IMR-90 (cell line): ENCODE results near the gene BRD3. TPM values are rescaled to one million over a fixed set of nuclear protein-coding genes. Genes with fewer than 3 reads are reported as not detected.

Source experiments
- ATAC-seq: fragments of 200-7000 bp; cut with Tn5 transposase; 2 replicates; pipeline ENCODE4 v1.9.1; 2020; ENCODE audit warnings: low read depth, mild to moderate bottlenecking, moderate library complexity
- BruUV-seq: library from RNA; stranded (reverse); fragments of 400-500 nt; replicated peaks from 2 replicates; lab custom pipeline; 2021; lab: Mats Ljungman, UMichigan
- CTCF ChIA-PET: fragments of 300-600 bp; formaldehyde crosslinking; extraction: SDS; loops from one replicate; lab custom pipeline; 2021; ENCODE audit warnings: antibody characterized with exemption; lab: Yijun Ruan, JAX
- POLR2A ChIA-PET: fragments of 300-600 bp; sonication (Branson Sonifier 250); formaldehyde crosslinking; loops from one replicate; lab custom pipeline; 2022; ENCODE audit warnings: antibody characterized with exemption; ENCODE audit not compliant: unreplicated experiment; lab: Charles Lee
- DNase-seq: peaks from one replicate; pipeline ENCODE4 v3.0.0; 2013
- H2AFZ ChIP-seq: replicated peaks from 2 replicates; pipeline ENCODE3; 2013; ENCODE audit warnings: low read length, mild to moderate bottlenecking; ENCODE audit not compliant: poor library complexity
- H2AK5ac ChIP-seq: 2 replicates; pipeline ENCODE4 v1.6.1; 2013; ENCODE audit warnings: low read depth, low read length, inconsistent platforms
- H2AK9ac ChIP-seq: replicated peaks from 2 replicates; pipeline ENCODE3; 2013; ENCODE audit warnings: mild to moderate bottlenecking, low read depth, low read length, moderate library complexity; ENCODE audit not compliant: poor library complexity
- H2BK120ac ChIP-seq: 2 replicates; pipeline ENCODE4 v1.6.1; 2013; ENCODE audit warnings: low read depth, low read length, inconsistent platforms
- H2BK15ac ChIP-seq: 3 replicates; pipeline ENCODE4 v1.6.1; 2013; ENCODE audit warnings: low read depth, low read length, inconsistent platforms
- H2BK20ac ChIP-seq: 2 replicates; pipeline ENCODE4 v1.6.1; 2013; ENCODE audit warnings: low read depth, mild to moderate bottlenecking, inconsistent platforms, low read length, moderate library complexity
- H2BK5ac ChIP-seq: 2 replicates; pipeline ENCODE4 v1.6.1; 2013; ENCODE audit warnings: mild to moderate bottlenecking, low read depth, low read length, inconsistent platforms; ENCODE audit not compliant: poor library complexity, severe bottlenecking
- H3K14ac ChIP-seq: replicated peaks from 2 replicates; pipeline ENCODE4 v1.6.1; 2013; ENCODE audit warnings: low read depth, low read length, inconsistent platforms
- H3K18ac ChIP-seq: 2 replicates; pipeline ENCODE4 v1.6.1; 2013; ENCODE audit warnings: low read depth, low read length, control low read depth
- H3K23ac ChIP-seq: 2 replicates; pipeline ENCODE4 v1.6.1; 2013; ENCODE audit warnings: low read depth, low read length, inconsistent platforms
- H3K27ac ChIP-seq: 2 replicates; pipeline ENCODE4 v1.5.1; 2013; ENCODE audit warnings: mild to moderate bottlenecking, control low read depth, low read length; ENCODE audit not compliant: insufficient read depth
- H3K27me3 ChIP-seq: 2 replicates; pipeline ENCODE4 v1.6.1; 2013; ENCODE audit warnings: low read length; ENCODE audit not compliant: control insufficient read depth, insufficient read depth
- H3K36me3 ChIP-seq: 2 replicates; pipeline ENCODE4 v1.6.1; 2013; ENCODE audit warnings: low read length, mixed read lengths; ENCODE audit not compliant: control insufficient read depth, insufficient read depth
- H3K4ac ChIP-seq: 2 replicates; pipeline ENCODE4 v1.6.1; 2013; ENCODE audit warnings: low read depth, low read length, inconsistent platforms
- H3K4me1 ChIP-seq: 2 replicates; pipeline ENCODE4 v1.6.1; 2013; ENCODE audit warnings: low read length, mixed read lengths; ENCODE audit not compliant: control insufficient read depth, insufficient read depth
- H3K4me2 ChIP-seq: 2 replicates; pipeline ENCODE4 v1.6.1; 2013; ENCODE audit warnings: low read depth, mild to moderate bottlenecking, control low read depth, low read length, moderate library complexity
- H3K4me3 ChIP-seq: 2 replicates; pipeline ENCODE4 v1.5.1; 2013; ENCODE audit warnings: low read depth, mild to moderate bottlenecking, control low read depth, low read length, moderate library complexity; ENCODE audit not compliant: insufficient read depth
- H3K56ac ChIP-seq: 2 replicates; pipeline ENCODE4 v1.6.1; 2013; ENCODE audit warnings: low read length, inconsistent platforms; ENCODE audit not compliant: insufficient read depth; ENCODE audit errors: extremely low read depth
- H3K79me1 ChIP-seq, 2 experiments: 2 replicates each; pipeline ENCODE4 v1.6.1; 2013; ENCODE audit warnings: low read length in 2 of 2, inconsistent platforms in 1 of 2, low read depth in 1 of 2
- H3K9ac ChIP-seq: 2 replicates; pipeline ENCODE4 v1.6.1; 2013; ENCODE audit warnings: low read depth, low read length, control low read depth
- H3K9me1 ChIP-seq: 2 replicates; pipeline ENCODE4 v1.6.1; 2013; ENCODE audit warnings: low read length, inconsistent platforms; ENCODE audit not compliant: insufficient read depth
- H3K9me3 ChIP-seq: 2 replicates; pipeline ENCODE4 v1.6.1; 2013; ENCODE audit warnings: low read length; ENCODE audit not compliant: control insufficient read depth, insufficient read depth
- H4K20me1 ChIP-seq: 2 replicates; pipeline ENCODE4 v1.6.1; 2013; ENCODE audit warnings: low read length, inconsistent platforms; ENCODE audit not compliant: insufficient read depth
- H4K5ac ChIP-seq: 2 replicates; pipeline ENCODE4 v1.6.1; 2013; ENCODE audit warnings: mild to moderate bottlenecking, low read depth, low read length, control low read depth
- H4K8ac ChIP-seq, 2 experiments: 2 replicates each; pipeline ENCODE4 v1.6.1; 2013; ENCODE audit warnings: low read depth in 2 of 2, low read length in 2 of 2, control low read depth in 1 of 2, inconsistent platforms in 1 of 2
- H4K91ac ChIP-seq: 2 replicates; pipeline ENCODE4 v1.6.1; 2013; ENCODE audit warnings: low read depth, low read length, inconsistent platforms; ENCODE audit not compliant: insufficient read depth
- BHLHE40 ChIP-seq: fragments of 150-350 bp; IDR thresholded peaks from 2 replicates; pipeline ENCODE4 v1.6.1; 2016; ENCODE audit warnings: mild to moderate bottlenecking, low read depth, low read length
- CEBPB ChIP-seq: IDR thresholded peaks from 2 replicates; pipeline ENCODE4 v1.6.1; 2012; ENCODE audit warnings: low read depth, low read length, improper control_type of control experiment
- CHD1 ChIP-seq: IDR thresholded peaks from 2 replicates; pipeline ENCODE4 v1.6.1; 2012; ENCODE audit warnings: low read depth, low read length, improper control_type of control experiment
- CTCF ChIP-seq: conservative IDR thresholded peaks from 2 replicates; pipeline ENCODE4 v1.5.1; 2012; ENCODE audit warnings: mild to moderate bottlenecking, low read depth, low read length, improper control_type of control experiment
- FOS ChIP-seq: fragments of 150-350 bp; IDR thresholded peaks from 2 replicates; pipeline ENCODE4 v1.6.1; 2016; ENCODE audit warnings: low read depth, low read length
- MAFK ChIP-seq: IDR thresholded peaks from 2 replicates; pipeline ENCODE4 v1.6.1; 2012; ENCODE audit warnings: low read depth, low read length, improper control_type of control experiment
- MAZ ChIP-seq: IDR thresholded peaks from 2 replicates; pipeline ENCODE4 v1.6.1; 2012; ENCODE audit warnings: low read depth, mild to moderate bottlenecking, low read length, improper control_type of control experiment, moderate library complexity, borderline replicate concordance
- MXI1 ChIP-seq: IDR thresholded peaks from 2 replicates; pipeline ENCODE4 v1.6.1; 2012; ENCODE audit warnings: low read depth, mild to moderate bottlenecking, low read length, moderate library complexity, borderline replicate concordance
- NFE2L2 ChIP-seq: fragments of 150-350 bp; IDR thresholded peaks from 2 replicates; pipeline ENCODE4 v1.6.1; 2016; ENCODE audit warnings: low read depth, mild to moderate bottlenecking, low read length
- POLR2A ChIP-seq: IDR thresholded peaks from 2 replicates; pipeline ENCODE4 v1.6.1; 2012; ENCODE audit warnings: mild to moderate bottlenecking, low read depth, low read length
- RAD21 ChIP-seq: IDR thresholded peaks from 2 replicates; pipeline ENCODE4 v1.6.1; 2012; ENCODE audit warnings: low read length, improper control_type of control experiment
- RCOR1 ChIP-seq: IDR thresholded peaks from 2 replicates; pipeline ENCODE4 v1.6.1; 2012; ENCODE audit warnings: mild to moderate bottlenecking, low read length, improper control_type of control experiment; ENCODE audit not compliant: insufficient replicate concordance
- RFX5 ChIP-seq: IDR thresholded peaks from 2 replicates; pipeline ENCODE4 v1.8.0; 2012; ENCODE audit warnings: low read depth, mild to moderate bottlenecking, low read length, moderate library complexity
- SMC3 ChIP-seq: fragments of 150-350 bp; IDR thresholded peaks from 2 replicates; pipeline ENCODE4 v1.6.1; 2016; ENCODE audit warnings: low read depth, mild to moderate bottlenecking, antibody characterized with exemption, low read length, moderate library complexity
- USF2 ChIP-seq: fragments of 150-350 bp; IDR thresholded peaks from 2 replicates; pipeline ENCODE4 v1.6.1; 2017; ENCODE audit warnings: mild to moderate bottlenecking, antibody characterized with exemption, low read length, low read depth
- WGBS, 2 experiments: methylation state at CpG; one replicate each; pipeline versions ENCODE4 v1.1.5 to v1.1.7; 2013; ENCODE audit warnings: missing lambda C conversion rate in 2 of 2; ENCODE audit not compliant: insufficient read length in 1 of 2; ENCODE audit errors: extremely low coverage in 2 of 2; 5-methylcytosine and 5-hydroxymethylcytosine counted together
- dilution Hi-C: fragments of 300-500 bp; cut with HindIII; formaldehyde crosslinking; loops from one replicate; pipeline ENCODE4 v1.14.3; 2018; ENCODE audit warnings: low sequenced_read_pairs; ENCODE audit not compliant: unreplicated experiment
- in situ Hi-C: fragments of 300-500 bp; cut with MboI; formaldehyde crosslinking; loops from 3 replicates; pipeline ENCODE4 v1.14.3; 2019; ENCODE audit warnings: low sequenced_read_pairs, inconsistent platforms, mixed read lengths
- intact Hi-C: fragments of 100-400 bp; cut with micrococcal nuclease; formaldehyde crosslinking; loops from 2 replicates; pipeline ENCODE4 v1.10.0; 2022
- polyA plus RNA-seq, 3 experiments: library from polyadenylated mRNA; depleted of rRNA; stranded (reverse); fragments of >200 nt; gene quantifications; 2 replicates each; pipeline ENCODE4 v1.2.3, GENCODE V29; 2012; ENCODE audit warnings: low replicate concordance in 1 of 3
- total RNA-seq: library from RNA; depleted of rRNA; stranded (reverse); fragments of >200 nt; gene quantifications from 2 replicates; pipeline ENCODE4 v1.2.3, GENCODE V29; 2012
- TF ChIP-seq, protein P1 (sequence below): fragments of 150-350 bp; IDR thresholded peaks from 2 replicates; pipeline ENCODE4 v1.6.1; 2016; ENCODE audit warnings: low read depth, mild to moderate bottlenecking, low read length, moderate library complexity, borderline replicate concordance

The BRD3 gene
- total and polyA plus RNA-seq, 2 of the 4 experiments (the other 2 are of a cell fraction) = 2.2 to 7.1 TPM

GRCh38 chr9:133981958-133982681, 85.7 kb downstream of the BRD3 start:
- Histone ChIP-seq H3K4me3 (no peak overlapping the region), H3K9ac (no peak overlapping the region), H3K4me1 (peaks cover 22% of the 10 kb centered on the region), H3K56ac (no peak overlapping the region), H3K4me2 (no peak overlapping the region), H3K18ac (no peak overlapping the region), H3K79me1 (peaks cover 28 to 86% of the 10 kb centered on the region in 2 experiments), H3K9me1 (peaks cover 17% of the 10 kb centered on the region), H4K20me1 (peaks cover 92% of the 10 kb centered on the region), H3K4ac (no peak overlapping the region), H2BK15ac (no peak overlapping the region), H3K9me3 (no peaks in the 10 kb centered on the region), H2BK20ac (no peak overlapping the region), H3K27ac (no peak overlapping the region), H3K27me3 (no peaks in the 10 kb centered on the region), H3K23ac (no peak overlapping the region), H2AK5ac (no peak overlapping the region), H2AK9ac (no peak overlapping the region), H3K14ac (no peak overlapping the region), H4K8ac (no peak overlapping the region), H3K36me3 (0 out of 2 replicates have a peak, but pooled peaks cover 1% of the 10 kb centered on the region), H2BK120ac (no peak overlapping the region), H4K5ac (no peak overlapping the region), H2BK5ac (no peak overlapping the region), H2AFZ (no peak overlapping the region), H4K91ac (no peak overlapping the region)
- TF ChIP-seq CEBPB (no peak), MAZ (no peak), MAFK (no peak), RAD21 (no peak), CTCF (no peak), RFX5 (no peak), USF2 (no peak), NFE2L2 (no peak), MXI1 (no peak), BHLHE40 (no peak), CHD1 (no peak), RCOR1 (no peak), SMC3 (no peak), FOS (no peak), POLR2A (no peak)
- TF ChIP-seq, protein P1, sequence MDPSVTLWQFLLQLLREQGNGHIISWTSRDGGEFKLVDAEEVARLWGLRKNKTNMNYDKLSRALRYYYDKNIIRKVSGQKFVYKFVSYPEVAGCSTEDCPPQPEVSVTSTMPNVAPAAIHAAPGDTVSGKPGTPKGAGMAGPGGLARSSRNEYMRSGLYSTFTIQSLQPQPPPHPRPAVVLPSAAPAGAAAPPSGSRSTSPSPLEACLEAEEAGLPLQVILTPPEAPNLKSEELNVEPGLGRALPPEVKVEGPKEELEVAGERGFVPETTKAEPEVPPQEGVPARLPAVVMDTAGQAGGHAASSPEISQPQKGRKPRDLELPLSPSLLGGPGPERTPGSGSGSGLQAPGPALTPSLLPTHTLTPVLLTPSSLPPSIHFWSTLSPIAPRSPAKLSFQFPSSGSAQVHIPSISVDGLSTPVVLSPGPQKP = no peak
- dilution Hi-C loops (no loop called here), intact Hi-C loops (no loop called here), in situ Hi-C loops (no loop called here)
- POLR2A ChIA-PET = no interaction called here
- CTCF ChIA-PET = no interaction called here
- ATAC-seq = no peak
- DNase-seq = no peak
- WGBS, 2 experiments = 91% methylated on average over 12 of the region's 28 CpGs; no CpG with 5 or more reads in 1 of the 2 experiments
- no TSS peak for BruUV-seq
